GM21423 (cell line): ENCODE measurements around the gene CHRND.

Experiments used
- ATAC-seq: cut with Tn5 transposase; IDR thresholded peaks from one replicate; pipeline ENCODE4 v1.9.1; 2021; ENCODE audit warnings: mild to moderate bottlenecking, moderate library complexity; ENCODE audit not compliant: unreplicated experiment

The CHRND gene

GRCh38 chr2:232541195-232541960, 15.4 kb downstream of the CHRND start:
- ATAC-seq: no peak

GRCh38 chr2:232541961-232542714, 16.2 kb downstream of the CHRND start:
- ATAC-seq: no peak

- no peak for ATAC-seq
These were observed 16.9 kb downstream of the CHRND start for GRCh38 chr2:232542715-232543467.

GRCh38 chr2:232543491-232543890, 17.5 kb downstream of the CHRND start:
- no peak for ATAC-seq

- ATAC-seq: no peak
These were observed 18.1 kb downstream of the CHRND start for GRCh38 chr2:232543928-232544631.

GRCh38 chr2:232544674-232545073, 18.7 kb downstream of the CHRND start:
- ATAC-seq: no peak

- ATAC-seq: no peak
These were observed 19.8 kb downstream of the CHRND start for GRCh38 chr2:232545511-232546375.

- ATAC-seq: no peak
These were observed 22.0 kb downstream of the CHRND start for GRCh38 chr2:232547991-232548390.

- ATAC-seq: no peak
These were observed 23.8 kb downstream of the CHRND start for GRCh38 chr2:232549655-232550353.

- peak; percentile 91 for ATAC-seq
These were observed 24.6 kb downstream of the CHRND start, which contains the start of the genes EIF4E2 and TIGD1 for GRCh38 chr2:232550354-232551249. Gene EIF4E2 (plus strand): TSS chr2:232550689. CDS start chr2:232550725, 36 bp downstream. Gene TIGD1 (minus strand): TSS chr2:232550557. CDS start chr2:232549882, 675 bp downstream.

- ATAC-seq: no peak
These were observed 25.3 kb downstream of the CHRND start for GRCh38 chr2:232551250-232551638.

GRCh38 chr2:232551776-232552175, 25.8 kb downstream of the CHRND start:
- no peak for ATAC-seq

GRCh38 chr2:232556426-232556825, 30.5 kb downstream of the CHRND start:
- no peak for ATAC-seq

GRCh38 chr2:232562515-232563151, 36.7 kb downstream of the CHRND start:
- no peak for ATAC-seq

GRCh38 chr2:232563580-232563979, 37.6 kb downstream of the CHRND start:
- ATAC-seq: no peak

- ATAC-seq: no peak
These were observed 41.8 kb downstream of the CHRND start for GRCh38 chr2:232567721-232568120.

GRCh38 chr2:232568161-232568560, 42.2 kb downstream of the CHRND start:
- ATAC-seq: no peak

- no peak for ATAC-seq
These were observed 43.6 kb downstream of the CHRND start for GRCh38 chr2:232569541-232569940.
